ENCODE measurements around the gene EEIG2. TPM values are rescaled to one million over a fixed set of nuclear protein-coding genes. Genes with fewer than 3 reads are reported as not detected.
"Not testable (repeated sequence)": the region's sequence is repeated elsewhere in the genome, so short reads cannot be mapped to it uniquely, and the experiment has no call there.

Gene EEIG2
- polyA plus RNA-seq, 1 of the 3 experiments (the other 2 are of a cell fraction), result 2.9 TPM

GRCh38 chr1:108533351-108534083, 26.4 kb upstream of the EEIG2 start:
- WGBS (ENCODE audit: low lambda C conversion rate), result 75% methylated on average over 10 of the region's 10 CpGs
- ChIA-PET POLR2A (no interaction called here), CTCF (interaction anchor here (0.8 to 1.4 kb wide), 4 partner anchors 11 to 110 kb away, joined by 3 to 9 read pairs (median 5); partner anchors contain the start of gene EEIG2)

GRCh38 chr1:108534759-108535158, 25.1 kb upstream of the EEIG2 start:
- H3F3A ChIP-seq (replicated peaks; ENCODE audit: insufficient read depth), result no peaks in the 10 kb centered on the region
- H3K4me3 ChIP-seq (ENCODE audit: low read depth in 2 of 2, low read length in 1 of 2), result no peak overlapping the region
- no peaks in the 10 kb centered on the region for H3K4me1 ChIP-seq (ENCODE audit: control insufficient read depth in 1 of 2, insufficient read depth in 2 of 2, low read depth in 1 of 2, low read length in 1 of 2)
- H3K36me3 ChIP-seq (replicated peaks in 1 of 2; ENCODE audit: control insufficient read depth in 1 of 2, insufficient read depth in 2 of 2, low read length in 1 of 2), result no peaks in the 10 kb centered on the region
- H3K9ac ChIP-seq, result no peak overlapping the region
- no peaks in the 10 kb centered on the region for H3K9me3 ChIP-seq
- DNase-seq, result no peak
- WGBS (ENCODE audit: low lambda C conversion rate), result 88% methylated on average over 3 of the region's 3 CpGs
- H3K9me2 ChIP-seq, result no peaks in the 10 kb centered on the region
- ChIA-PET POLR2A (no interaction called here), CTCF (no interaction called here)
- H3K27me3 ChIP-seq (ENCODE audit: insufficient read depth), result no peaks in the 10 kb centered on the region
- H3K4me2 ChIP-seq, result no peak overlapping the region
- H3K79me2 ChIP-seq (ENCODE audit: insufficient read depth), result no peaks in the 10 kb centered on the region
- no peaks in the 10 kb centered on the region for H4K20me1 ChIP-seq (ENCODE audit: insufficient read depth)
- H2AFZ ChIP-seq (ENCODE audit: low read depth), result no peak overlapping the region
- no peak for TF ChIP-seq NFIC (IDR thresholded peaks at IDR 0.05; ENCODE audit: borderline replicate concordance)
- TF ChIP-seq CTCF (IDR thresholded peaks at IDR 0.05), result no peak
- no peak overlapping the region for H3K27ac ChIP-seq (ENCODE audit: low read depth in 2 of 2, low read length in 1 of 2)

More at GRCh38 chr1:108533351-108534083, 26.4 kb upstream of the EEIG2 start:
- DNase-seq, result no peak
- no peak overlapping the region for H3K9ac ChIP-seq
- H3K36me3 ChIP-seq (replicated peaks in 1 of 2; ENCODE audit: control insufficient read depth in 1 of 2, insufficient read depth in 2 of 2, low read length in 1 of 2), result no peaks in the 10 kb centered on the region
- no peaks in the 10 kb centered on the region for H3K4me1 ChIP-seq (ENCODE audit: control insufficient read depth in 1 of 2, insufficient read depth in 2 of 2, low read depth in 1 of 2, low read length in 1 of 2)
- H2AFZ ChIP-seq (ENCODE audit: low read depth), result no peak overlapping the region
- no peaks in the 10 kb centered on the region for H3F3A ChIP-seq (replicated peaks; ENCODE audit: insufficient read depth)
- no peak overlapping the region for H3K27ac ChIP-seq (ENCODE audit: low read depth in 2 of 2, low read length in 1 of 2)
- H4K20me1 ChIP-seq (ENCODE audit: insufficient read depth), result no peaks in the 10 kb centered on the region
- no peaks in the 10 kb centered on the region for H3K27me3 ChIP-seq (ENCODE audit: insufficient read depth)
- TF ChIP-seq TAF1 (IDR thresholded peaks at IDR 0.05; ENCODE audit: borderline replicate concordance, low read depth, low read length) (no peak), RCOR1 (IDR thresholded peaks at IDR 0.05; ENCODE audit: low read length) (no peak), CTCF (IDR thresholded peaks at IDR 0.05) (no peak), GABPA (IDR thresholded peaks at IDR 0.05; ENCODE audit: low read depth) (no peak), EZH2phosphoT487 (IDR thresholded peaks at IDR 0.05; ENCODE audit: borderline replicate concordance, low read depth) (no peak), ZBTB33 (IDR thresholded peaks at IDR 0.05; ENCODE audit: borderline replicate concordance, low read depth) (no peak), JUND (IDR thresholded peaks at IDR 0.05) (no peak), MXI1 (IDR thresholded peaks at IDR 0.05; ENCODE audit: low read depth, low read length) (no peak), ELF1 (IDR thresholded peaks at IDR 0.05) (no peak), FOXJ3 (CRISPR knock-in tag; IDR thresholded peaks at IDR 0.05) (no peak)
- no peaks in the 10 kb centered on the region for H3K9me3 ChIP-seq
- no peaks in the 10 kb centered on the region for H3K9me2 ChIP-seq
- H3K4me2 ChIP-seq, result no peak overlapping the region
- no peaks in the 10 kb centered on the region for H3K79me2 ChIP-seq (ENCODE audit: insufficient read depth)
- no peak overlapping the region for H3K4me3 ChIP-seq (ENCODE audit: low read depth in 2 of 2, low read length in 1 of 2)

- 73% methylated on average over 4 of the region's 6 CpGs for WGBS (ENCODE audit: low lambda C conversion rate)
- POLR2A ChIA-PET; H3K27ac ChIP-seq (ENCODE audit: low read depth in 2 of 2, low read length in 1 of 2); DNase-seq; H3K36me3 ChIP-seq (replicated peaks in 1 of 2; ENCODE audit: control insufficient read depth in 1 of 2, insufficient read depth in 2 of 2, low read length in 1 of 2); H2AFZ ChIP-seq (ENCODE audit: low read depth); H3K4me2 ChIP-seq; H3K4me3 ChIP-seq (ENCODE audit: low read depth in 2 of 2, low read length in 1 of 2); H3K9me2 ChIP-seq; H4K20me1 ChIP-seq (ENCODE audit: insufficient read depth); H3F3A ChIP-seq (replicated peaks; ENCODE audit: insufficient read depth); H3K9me3 ChIP-seq; H3K9ac ChIP-seq; H3K79me2 ChIP-seq (ENCODE audit: insufficient read depth); H3K27me3 ChIP-seq (ENCODE audit: insufficient read depth); H3K4me1 ChIP-seq (ENCODE audit: control insufficient read depth in 1 of 2, insufficient read depth in 2 of 2, low read depth in 1 of 2, low read length in 1 of 2): not testable (repeated sequence)
- CTCF ChIA-PET, result interaction anchor here (0.6 kb wide), 1 partner anchor 1781 kb away, joined by 3 read pairs; no protein-coding TSS in a partner anchor
Observed at GRCh38 chr1:108535315-108535897, 24.5 kb upstream of the EEIG2 start.

Data from SK-N-SH (cell line).